Measurements from ENCODE around the gene CAST. TPM values are rescaled to one million over a fixed set of nuclear protein-coding genes. Genes with fewer than 3 reads are reported as not detected.

The CAST gene
- total RNA-seq, 2 experiments from 2014 or later: 165 to 174 TPM

- no peak for DNase-seq
- POLR2A ChIA-PET: interaction anchor here (0.7 to 3.0 kb wide), 22 partner anchors 8 to 937 kb away, joined by 3 to 43 read pairs (median 4); partner anchors contain the start of genes CAST and ERAP2
- Mint-ChIP-seq H3K9me3 (no peaks in the 10 kb centered on the region), H3K4me1 (peaks cover 58% of the 10 kb centered on the region), H3K27ac (peak overlapping the region; percentile 100), H3K36me3 (peaks cover 28% of the 10 kb centered on the region), H3K4me3 (peak overlapping the region; percentile 97), H3K27me3 (no peaks in the 10 kb centered on the region)
- ATAC-seq (ENCODE audit: low read depth): peak; percentile 15
These were observed 145.0 kb downstream of the CAST start for GRCh38 chr5:96807075-96807654.

- Mint-ChIP-seq H3K4me1 (peaks cover 51% of the 10 kb centered on the region), H3K36me3 (peaks cover 22% of the 10 kb centered on the region)
- no peak for ATAC-seq (ENCODE audit: low read depth)
These were observed 146.3 kb downstream of the CAST start for GRCh38 chr5:96808541-96808828.

DNA sequence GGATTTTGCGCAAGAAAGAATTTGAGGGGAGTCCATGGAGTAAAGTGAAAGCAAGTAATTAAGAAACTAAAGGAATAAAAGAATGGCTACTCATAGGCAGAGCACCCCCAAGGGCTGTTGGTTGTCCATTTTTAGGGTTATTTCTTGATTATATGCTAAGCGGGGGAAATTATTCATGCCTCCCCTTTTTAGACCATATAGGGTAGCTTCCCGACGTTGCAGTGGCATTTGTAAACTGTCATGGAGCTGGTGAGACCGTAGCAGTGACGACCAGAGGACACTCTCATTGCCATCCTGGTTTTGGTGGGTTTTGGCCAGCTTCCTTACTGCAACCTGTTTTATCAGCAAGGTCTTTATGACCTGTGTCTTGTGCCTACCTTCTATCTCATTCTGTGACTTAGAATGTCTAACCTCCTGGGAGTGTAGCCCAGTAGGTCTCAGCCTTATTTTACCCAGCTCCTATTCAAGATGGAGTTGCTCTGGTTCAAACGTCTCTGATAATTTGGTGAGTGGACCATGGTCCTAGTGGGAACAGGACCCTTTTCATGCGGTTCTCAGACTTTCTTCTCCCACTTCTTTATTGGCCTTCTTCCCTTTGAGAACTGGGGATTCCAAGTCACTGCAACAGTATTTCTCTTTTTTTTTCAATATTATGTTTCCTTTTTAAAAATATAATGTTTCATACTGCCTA, 146.8 kb downstream of the CAST start:
- ATAC-seq (ENCODE audit: low read depth) (no peak), DNase-seq (no peak)
- H3K4me1 Mint-ChIP-seq: peaks cover 46% of the 10 kb centered on the region
- H3K27me3 Mint-ChIP-seq: no peaks in the 10 kb centered on the region
- H3K9me3 Mint-ChIP-seq: no peaks in the 10 kb centered on the region
- H3K36me3 Mint-ChIP-seq: peaks cover 16% of the 10 kb centered on the region
- peak overlapping the region; percentile 97 for H3K4me3 Mint-ChIP-seq
- POLR2A ChIA-PET: interaction anchor here (0.7 to 3.0 kb wide), 21 partner anchors 8 to 993 kb away, joined by 3 to 43 read pairs (median 4); partner anchors contain the start of genes CAST, ERAP2 and LNPEP
- peak overlapping the region; percentile 100 for H3K27ac Mint-ChIP-seq

More at GRCh38 chr5:96808541-96808828, 146.3 kb downstream of the CAST start:
- peak overlapping the region; percentile 100 for H3K27ac Mint-ChIP-seq
- peak overlapping the region; percentile 97 for H3K4me3 Mint-ChIP-seq
- H3K27me3 Mint-ChIP-seq: no peaks in the 10 kb centered on the region
- DNase-seq: no peak
- no peaks in the 10 kb centered on the region for H3K9me3 Mint-ChIP-seq
- POLR2A ChIA-PET: interaction anchor here (0.7 to 3.0 kb wide), 27 partner anchors 8 to 1253 kb away, joined by 3 to 43 read pairs (median 4); partner anchors contain the start of genes ARSK, CAST, ERAP2 and LNPEP

GRCh38 chr5:96809921-96810320, 147.7 kb downstream of the CAST start:
- H3K27ac Mint-ChIP-seq: peak overlapping the region; percentile 68
- DNase-seq: peak; percentile 38
- no peaks in the 10 kb centered on the region for H3K27me3 Mint-ChIP-seq
- H3K9me3 Mint-ChIP-seq: no peaks in the 10 kb centered on the region
- H3K36me3 Mint-ChIP-seq: peaks cover 10% of the 10 kb centered on the region
- H3K4me3 Mint-ChIP-seq: peak overlapping the region; percentile 64
- H3K4me1 Mint-ChIP-seq: peaks cover 43% of the 10 kb centered on the region
- POLR2A ChIA-PET: interaction anchor here (0.7 kb wide), 1 partner anchor 148 kb away, joined by 3 read pairs; no protein-coding TSS in a partner anchor
- no peak for ATAC-seq (ENCODE audit: low read depth)

DNA sequence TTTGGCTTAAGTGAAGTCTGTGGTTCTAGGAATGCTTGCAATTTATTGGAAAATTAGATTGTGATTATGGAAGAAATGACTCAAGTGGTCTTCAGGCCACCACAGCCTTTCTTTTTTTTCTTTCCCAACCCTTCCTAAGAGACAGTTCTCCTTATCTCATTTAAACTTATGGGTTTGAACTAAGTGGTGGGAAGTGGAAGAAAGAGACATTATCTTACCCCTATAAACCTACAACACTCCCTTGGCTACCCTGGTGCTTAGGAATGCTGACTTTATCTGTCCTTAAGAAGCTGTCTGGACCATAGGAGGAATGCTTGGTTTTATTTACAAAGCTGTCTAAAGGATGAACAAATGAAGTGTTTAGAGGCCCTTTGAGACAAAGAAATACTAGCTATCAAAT, 150.7 kb downstream of the CAST start:
- H3K4me3 Mint-ChIP-seq: no peak overlapping the region
- ATAC-seq (ENCODE audit: low read depth) (no peak), DNase-seq (no peak)
- H3K27ac Mint-ChIP-seq: no peak overlapping the region
- peaks cover 51% of the 10 kb centered on the region for H3K4me1 Mint-ChIP-seq
- H3K36me3 Mint-ChIP-seq: peaks cover 2% of the 10 kb centered on the region
- H3K9me3 Mint-ChIP-seq: no peaks in the 10 kb centered on the region
- POLR2A ChIA-PET: no interaction called here
- H3K27me3 Mint-ChIP-seq: no peaks in the 10 kb centered on the region

DNA sequence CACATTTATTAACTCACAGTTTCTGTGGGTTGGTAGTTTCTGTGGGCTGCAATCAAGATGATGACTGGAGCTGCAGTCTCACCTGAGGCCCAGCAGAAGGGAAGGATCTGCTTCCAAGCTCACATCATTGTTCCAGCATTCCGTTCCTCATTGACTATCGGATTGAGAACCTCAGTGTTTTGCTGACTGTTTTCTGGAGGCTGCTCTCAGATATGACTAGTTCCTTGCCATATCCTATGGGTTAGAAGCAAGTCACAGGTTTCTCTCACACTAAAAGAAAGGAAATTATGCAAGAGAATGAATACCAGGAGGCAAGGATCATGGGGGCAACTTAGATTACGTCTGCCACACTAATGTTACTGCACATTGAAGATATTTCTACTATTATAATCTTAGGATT, 151.9 kb downstream of the CAST start:
- ATAC-seq (ENCODE audit: low read depth) (no peak), DNase-seq (no peak)
- Mint-ChIP-seq H3K27ac (no peak overlapping the region), H3K4me3 (no peak overlapping the region), H3K9me3 (no peaks in the 10 kb centered on the region), H3K4me1 (peaks cover 50% of the 10 kb centered on the region), H3K27me3 (no peaks in the 10 kb centered on the region), H3K36me3 (no peaks in the 10 kb centered on the region)
- POLR2A ChIA-PET: interaction anchor here (0.6 kb wide), 1 partner anchor 53 kb away, joined by 3 read pairs; no protein-coding TSS in a partner anchor

DNA sequence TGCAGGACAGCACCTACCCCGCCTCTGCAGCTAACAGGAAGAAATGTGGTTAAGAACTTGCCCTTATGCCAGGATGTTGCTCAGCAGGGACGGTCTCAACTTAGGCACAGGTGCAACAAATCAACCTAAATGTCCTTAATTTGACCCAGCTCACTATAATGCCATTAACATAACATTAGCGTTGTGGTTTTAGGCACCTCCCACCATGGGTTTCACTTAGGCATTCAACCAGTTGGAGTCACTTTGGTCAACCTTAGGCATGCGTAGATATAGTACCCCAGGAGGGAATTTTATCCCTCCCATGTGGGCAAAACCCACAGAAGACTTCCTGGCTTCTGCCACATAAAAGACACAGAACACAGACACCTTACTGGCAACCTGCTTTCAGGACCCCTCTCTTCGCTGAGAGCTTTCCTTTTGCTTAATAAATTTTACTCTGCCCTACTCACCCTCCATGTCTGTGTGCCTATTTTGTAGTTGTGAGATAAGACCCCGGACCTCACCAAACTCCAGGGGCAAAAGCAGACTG, 154.3 kb downstream of the CAST start:
- Mint-ChIP-seq H3K9me3 (no peaks in the 10 kb centered on the region), H3K4me1 (peaks cover 47% of the 10 kb centered on the region), H3K36me3 (no peaks in the 10 kb centered on the region), H3K27me3 (peaks cover 2% of the 10 kb centered on the region), H3K4me3 (peak overlapping the region; percentile 89), H3K27ac (peak overlapping the region; percentile 95)
- DNase-seq (peak; percentile 39), ATAC-seq (ENCODE audit: low read depth) (peak; percentile 89)
- POLR2A ChIA-PET: interaction anchor here (0.7 to 3.2 kb wide), 5 partner anchors 8 to 154 kb away, joined by 3 to 43 read pairs (median 4); partner anchors contain the start of genes CAST and ERAP1

GRCh38 chr5:96816991-96817390, 154.8 kb downstream of the CAST start:
- Mint-ChIP-seq H3K9me3 (no peaks in the 10 kb centered on the region), H3K4me3 (peak overlapping the region; percentile 89), H3K36me3 (no peaks in the 10 kb centered on the region), H3K4me1 (peaks cover 52% of the 10 kb centered on the region), H3K27ac (peak overlapping the region; percentile 95), H3K27me3 (peaks cover 2% of the 10 kb centered on the region)
- DNase-seq (peak; percentile 36), ATAC-seq (ENCODE audit: low read depth) (peak; percentile 34)
- POLR2A ChIA-PET: interaction anchor here (0.7 to 3.2 kb wide), 5 partner anchors 9 to 60 kb away, joined by 3 to 43 read pairs (median 4); partner anchors contain the start of gene ERAP1

GRCh38 chr5:96817506-96817905, 155.3 kb downstream of the CAST start:
- Mint-ChIP-seq H3K36me3 (no peaks in the 10 kb centered on the region), H3K27me3 (peaks cover 2% of the 10 kb centered on the region), H3K27ac (peak overlapping the region; percentile 95), H3K9me3 (no peaks in the 10 kb centered on the region), H3K4me3 (peak overlapping the region; percentile 89), H3K4me1 (peaks cover 53% of the 10 kb centered on the region)
- POLR2A ChIA-PET: interaction anchor here (0.6 to 3.2 kb wide), 4 partner anchors 9 to 60 kb away, joined by 3 to 43 read pairs (median 6); partner anchors contain the start of gene ERAP1
- ATAC-seq (ENCODE audit: low read depth) (no peak), DNase-seq (no peak)

DNA sequence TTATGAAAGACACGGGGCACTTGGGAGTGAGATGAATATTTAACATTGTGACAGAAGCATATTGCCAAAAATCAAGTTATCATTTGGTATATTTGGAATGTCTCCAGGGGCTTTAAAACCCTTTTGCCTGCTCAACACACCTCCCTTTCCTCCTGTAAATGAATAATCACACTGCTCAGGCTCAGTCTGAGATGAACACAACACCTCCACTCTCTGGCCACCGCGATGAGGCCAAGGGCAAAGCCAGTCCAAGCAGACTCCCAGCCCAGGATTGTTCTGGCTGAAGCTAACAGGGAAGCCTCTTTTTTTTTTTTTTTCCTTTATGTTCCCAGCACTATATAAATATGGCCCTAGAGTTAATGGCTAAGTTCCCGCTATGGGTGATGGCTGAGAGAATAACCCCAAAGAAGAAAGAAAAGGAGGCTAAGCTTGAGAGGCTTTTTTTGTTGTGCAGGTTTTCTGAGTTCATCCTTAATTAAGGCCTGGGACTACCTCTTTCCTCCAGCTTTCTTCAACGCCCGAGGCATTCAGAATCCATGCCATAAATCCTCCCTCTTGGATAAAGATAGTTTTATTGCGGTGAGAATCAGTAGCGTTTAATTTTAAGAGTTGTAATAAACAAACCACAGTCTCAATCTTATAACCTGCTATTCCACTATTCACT, 156.1 kb downstream of the CAST start:
- POLR2A ChIA-PET: interaction anchor here (3.2 kb wide), 1 partner anchor 10 kb away, joined by 43 read pairs; the partner anchor contains the start of gene ERAP1
- Mint-ChIP-seq H3K4me1 (peaks cover 55% of the 10 kb centered on the region), H3K4me3 (peak overlapping the region; percentile 89)

DNA sequence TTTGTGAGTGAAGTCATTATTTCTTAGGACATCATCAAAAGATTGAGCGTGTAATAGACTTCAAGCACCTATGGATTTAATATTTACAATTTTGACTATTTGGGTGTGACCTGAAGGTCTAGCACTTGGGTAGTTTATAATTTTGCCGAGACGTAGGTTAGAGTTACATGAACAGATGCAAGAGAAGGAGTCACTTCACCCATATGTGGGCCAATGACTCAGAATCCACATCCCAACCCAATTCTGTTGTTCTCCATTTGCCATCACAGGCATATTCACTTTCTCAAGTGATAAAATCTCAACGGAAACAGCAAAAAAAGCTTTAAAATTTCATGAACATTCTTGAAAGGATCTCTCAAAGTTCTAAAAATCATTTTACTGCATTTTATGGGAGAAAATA, 157.6 kb downstream of the CAST start:
- POLR2A ChIA-PET: interaction anchor here (0.6 to 3.3 kb wide), 2 partner anchors 12 to 306 kb away, joined by 3 to 15 read pairs; partner anchors contain the start of gene ERAP1
- Mint-ChIP-seq H3K4me3 (no peak overlapping the region), H3K9me3 (no peaks in the 10 kb centered on the region), H3K4me1 (peaks cover 59% of the 10 kb centered on the region), H3K27ac (no peak overlapping the region), H3K36me3 (peaks cover 2% of the 10 kb centered on the region), H3K27me3 (peaks cover 2% of the 10 kb centered on the region)
- DNase-seq: no peak
- ATAC-seq (ENCODE audit: low read depth): no peak

More for the DNA sequence above, 156.1 kb downstream of the CAST start:
- DNase-seq (no peak), ATAC-seq (ENCODE audit: low read depth) (no peak)
- H3K27me3 Mint-ChIP-seq: peaks cover 2% of the 10 kb centered on the region
- H3K27ac Mint-ChIP-seq: no peak overlapping the region
- H3K36me3 Mint-ChIP-seq: no peaks in the 10 kb centered on the region
- H3K9me3 Mint-ChIP-seq: no peaks in the 10 kb centered on the region

GRCh38 chr5:96821260-96821916, 159.2 kb downstream of the CAST start:
- peaks cover 2% of the 10 kb centered on the region for H3K27me3 Mint-ChIP-seq
- ATAC-seq (ENCODE audit: low read depth) (no peak), DNase-seq (no peak)
- no peak overlapping the region for H3K4me3 Mint-ChIP-seq
- H3K9me3 Mint-ChIP-seq: no peaks in the 10 kb centered on the region
- POLR2A ChIA-PET: interaction anchor here (3.3 kb wide), 1 partner anchor 14 kb away, joined by 15 read pairs; the partner anchor contains the start of gene ERAP1
- no peak overlapping the region for H3K27ac Mint-ChIP-seq
- H3K36me3 Mint-ChIP-seq: peaks cover 2% of the 10 kb centered on the region
- H3K4me1 Mint-ChIP-seq: peaks cover 48% of the 10 kb centered on the region

All from activated naive CD8-positive, alpha-beta T cell treated with anti-CD3 and anti-CD28 coated beads, Interleukin-2, amount 10 ng/mL, durations not matched to agents 7 days and 5 days (primary cell).